Fibroblast of upper back skin (primary cell): Measurements from ENCODE around the gene ADD1.

ENCODE experiments used
- DNase-seq: peaks from one replicate; pipeline ENCODE4 v3.0.0-alpha.2; 2013

Gene ADD1

DNA sequence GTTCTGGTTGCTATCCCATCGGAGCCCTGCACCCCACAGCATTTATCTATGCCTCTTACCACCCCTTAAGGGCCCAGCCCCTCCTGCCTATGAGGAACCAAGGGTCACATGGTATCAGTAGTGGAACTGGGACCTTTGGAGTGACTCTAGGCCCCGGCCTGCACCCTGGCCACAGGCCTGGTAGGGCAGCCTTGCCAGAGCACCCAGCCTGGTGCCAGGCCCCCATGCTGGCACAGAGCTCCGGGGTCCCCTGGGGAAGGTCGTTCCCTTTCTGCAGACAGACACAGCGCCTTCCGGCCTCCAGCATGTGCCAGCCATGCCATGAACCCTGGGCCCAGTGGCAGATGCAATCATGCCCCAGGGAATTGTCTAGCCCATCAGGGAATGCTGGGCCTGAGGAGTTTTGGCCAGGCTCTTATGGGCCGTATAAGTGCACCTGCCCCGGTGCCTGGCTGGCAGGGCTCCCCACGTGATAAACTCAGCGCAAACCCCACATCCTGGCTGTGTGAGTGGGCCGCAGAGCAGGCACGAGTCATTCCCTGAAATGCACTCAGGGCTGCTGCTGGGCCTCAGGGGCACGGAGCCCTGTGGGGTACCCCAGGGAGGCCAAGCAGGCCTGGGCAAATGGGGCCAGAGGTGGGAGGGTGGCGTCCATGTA is 19.8 kb upstream of the ADD1 start:
- DNase-seq, result no peak

DNA sequence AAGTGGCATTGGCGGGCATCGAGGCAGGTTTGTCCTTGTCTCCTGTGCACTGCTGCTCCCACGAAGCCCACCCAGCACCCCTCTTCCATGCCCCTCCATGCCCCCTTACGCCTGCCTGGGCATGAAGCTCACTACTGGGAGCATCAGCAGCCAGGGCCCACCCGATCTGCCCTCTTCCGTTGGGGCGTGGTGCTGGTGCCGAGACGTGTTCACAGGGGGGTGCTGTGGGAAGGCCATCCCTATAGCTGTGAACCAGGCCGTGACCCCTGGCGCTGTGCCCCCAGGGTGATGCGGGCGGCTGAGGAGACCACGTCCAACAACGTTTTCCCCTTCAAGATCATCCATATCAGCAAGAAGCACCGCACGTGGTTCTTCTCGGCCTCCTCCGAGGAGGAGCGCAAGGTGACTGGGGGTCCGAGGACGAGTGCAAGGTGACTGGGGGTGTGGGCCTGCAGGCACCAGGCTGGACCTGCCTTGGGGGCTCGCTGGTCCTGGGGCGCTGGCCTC is 19.3 kb upstream of the ADD1 start:
- DNase-seq, result no peak

DNA sequence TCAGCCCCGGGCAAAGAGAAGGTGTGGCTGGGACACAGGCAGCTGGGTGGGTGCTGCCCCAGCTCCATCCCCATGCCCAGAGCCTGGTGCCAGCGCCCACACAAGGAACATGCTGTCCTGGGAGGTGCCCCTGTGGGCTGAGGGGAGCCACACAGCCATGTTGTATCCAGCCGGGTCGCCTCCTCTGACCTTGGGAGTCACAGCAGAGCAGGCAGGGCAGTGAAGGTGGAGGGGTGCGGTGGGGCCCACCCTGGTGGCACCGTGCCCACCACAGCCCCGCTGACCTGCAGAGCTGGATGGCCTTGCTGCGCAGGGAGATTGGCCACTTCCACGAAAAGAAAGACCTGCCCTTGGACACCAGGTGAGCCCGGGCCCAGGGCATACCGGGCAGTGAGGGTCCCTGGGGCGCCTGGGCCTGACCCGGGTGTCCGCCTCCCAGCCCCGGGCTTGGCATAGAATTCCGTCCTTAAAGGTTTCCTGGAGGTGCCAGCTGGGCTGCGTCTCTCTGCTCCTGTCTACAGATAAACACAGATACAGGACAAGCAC is 18.7 kb upstream of the ADD1 start:
- no peak for DNase-seq

DNA sequence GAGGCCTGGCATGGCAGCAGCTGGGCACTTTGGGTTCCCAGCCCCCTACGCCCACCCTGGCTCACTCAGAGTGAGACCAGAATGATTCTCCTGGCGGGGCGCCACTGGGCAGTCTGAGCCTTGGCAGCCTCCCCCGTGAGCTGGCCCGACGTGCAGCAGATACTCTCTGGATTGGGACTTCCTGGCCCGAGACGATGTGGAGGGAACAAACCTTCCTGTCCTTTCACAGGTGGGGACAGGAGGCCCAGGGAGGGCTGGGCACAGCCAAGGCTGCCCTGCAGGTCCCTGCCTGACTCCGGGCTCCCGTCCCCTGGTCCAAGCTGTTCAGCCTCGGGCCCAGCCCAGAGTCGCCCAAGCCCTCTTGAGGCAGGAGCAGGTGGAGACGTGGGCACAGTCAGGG is 17.9 kb upstream of the ADD1 start:
- DNase-seq, result no peak

DNA sequence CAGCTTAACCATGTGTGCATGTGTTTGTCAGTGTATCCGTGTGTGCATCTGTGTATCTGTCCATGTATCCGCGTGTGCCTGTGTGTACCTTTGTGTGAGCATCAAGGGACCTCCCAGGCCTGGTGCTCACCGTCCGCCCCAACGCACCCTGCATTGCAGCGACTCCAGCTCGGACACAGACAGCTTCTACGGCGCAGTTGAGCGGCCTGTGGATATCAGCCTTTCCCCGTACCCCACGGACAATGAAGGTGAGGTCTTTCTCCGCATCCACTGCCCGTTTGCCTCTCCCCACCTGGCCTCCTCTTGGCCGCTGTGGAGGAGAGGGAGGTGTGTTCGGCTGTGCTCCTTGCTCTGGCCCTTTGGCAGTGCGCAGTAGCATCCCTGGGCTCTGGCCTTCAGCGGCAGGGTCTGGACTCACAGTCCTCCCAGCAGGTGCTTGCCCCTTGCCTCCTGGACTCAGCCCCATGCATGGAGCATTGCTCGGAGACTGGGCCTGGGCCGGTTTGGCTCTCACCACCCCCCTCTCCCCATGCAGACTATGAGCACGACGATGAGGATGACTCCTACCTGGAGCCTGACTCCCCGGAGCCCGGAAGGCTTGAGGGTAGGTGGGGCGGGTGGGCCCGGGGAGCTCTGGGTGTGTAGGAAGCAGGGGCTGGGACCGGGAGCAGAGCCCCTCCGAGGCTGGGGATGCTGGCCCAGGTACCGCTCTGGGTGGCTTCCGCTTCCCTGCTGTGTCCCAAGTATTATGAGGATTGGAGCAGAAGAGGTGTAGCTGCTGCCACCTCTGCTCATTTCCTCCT is 16.4 kb upstream of the ADD1 start:
- no peak for DNase-seq

DNA sequence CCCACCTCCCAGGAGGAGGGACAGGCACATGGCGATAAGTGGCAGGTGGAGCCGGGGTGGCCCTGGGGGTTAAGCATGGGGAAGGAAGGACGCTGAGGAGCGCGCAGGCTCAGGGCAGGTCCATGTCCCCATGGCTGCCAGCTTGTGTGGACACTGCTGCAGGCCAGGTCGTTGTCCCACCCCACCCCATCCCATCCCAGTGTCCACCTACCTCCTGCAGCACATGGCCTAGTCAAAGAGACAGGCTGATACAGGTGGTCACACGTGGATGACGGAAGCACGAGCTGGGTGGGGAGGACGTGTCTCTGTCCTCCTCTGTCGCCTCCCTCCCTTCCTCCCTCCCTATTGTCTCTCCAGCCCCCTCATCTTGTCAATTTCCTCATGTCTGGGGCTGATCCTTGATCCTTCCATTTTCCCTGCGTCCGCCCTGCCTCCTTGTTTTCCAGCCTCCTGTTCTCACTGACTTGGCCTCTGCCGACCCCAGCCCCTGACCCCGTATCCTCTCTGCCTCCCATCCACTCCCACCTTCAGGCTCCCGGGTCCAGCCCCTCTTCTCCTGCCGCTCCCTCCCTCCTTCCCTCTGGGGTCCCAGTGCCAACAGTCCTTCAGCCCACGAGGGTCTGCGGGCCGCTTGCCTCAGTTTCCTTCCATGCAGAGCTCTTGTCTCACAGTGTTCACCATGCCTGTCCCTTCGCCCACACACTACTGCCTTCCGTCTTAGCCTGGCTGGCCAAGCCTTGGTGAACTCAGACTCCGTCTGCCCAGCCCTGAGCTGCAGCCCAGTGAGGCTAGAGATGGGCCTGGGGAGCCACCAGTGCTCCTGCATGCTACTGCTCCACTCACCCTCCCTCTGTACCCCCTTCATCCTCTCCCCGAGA is 15.5 kb upstream of the ADD1 start:
- no peak for DNase-seq

DNA sequence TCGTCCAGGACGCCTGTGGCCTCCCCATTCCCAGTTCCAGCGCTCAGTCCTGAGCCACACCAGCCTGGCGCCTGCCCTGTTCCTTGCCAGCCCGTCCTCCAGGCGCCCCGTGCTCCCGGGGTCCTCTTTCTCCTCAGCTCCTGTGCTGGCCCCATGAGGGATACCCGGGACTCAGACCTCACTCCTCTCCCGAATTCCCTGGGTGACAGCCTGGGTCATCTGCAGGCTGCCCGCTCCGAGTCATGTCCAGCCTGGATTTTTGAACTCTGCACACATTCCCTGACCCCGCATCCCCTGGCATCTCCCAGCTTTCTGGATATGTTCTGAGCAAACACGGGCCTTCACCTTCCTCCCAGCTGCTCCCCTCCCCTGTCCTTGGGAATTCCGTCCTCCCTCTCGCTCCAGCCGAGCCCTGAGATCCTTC is 14.9 kb upstream of the ADD1 start:
- DNase-seq, result no peak

DNA sequence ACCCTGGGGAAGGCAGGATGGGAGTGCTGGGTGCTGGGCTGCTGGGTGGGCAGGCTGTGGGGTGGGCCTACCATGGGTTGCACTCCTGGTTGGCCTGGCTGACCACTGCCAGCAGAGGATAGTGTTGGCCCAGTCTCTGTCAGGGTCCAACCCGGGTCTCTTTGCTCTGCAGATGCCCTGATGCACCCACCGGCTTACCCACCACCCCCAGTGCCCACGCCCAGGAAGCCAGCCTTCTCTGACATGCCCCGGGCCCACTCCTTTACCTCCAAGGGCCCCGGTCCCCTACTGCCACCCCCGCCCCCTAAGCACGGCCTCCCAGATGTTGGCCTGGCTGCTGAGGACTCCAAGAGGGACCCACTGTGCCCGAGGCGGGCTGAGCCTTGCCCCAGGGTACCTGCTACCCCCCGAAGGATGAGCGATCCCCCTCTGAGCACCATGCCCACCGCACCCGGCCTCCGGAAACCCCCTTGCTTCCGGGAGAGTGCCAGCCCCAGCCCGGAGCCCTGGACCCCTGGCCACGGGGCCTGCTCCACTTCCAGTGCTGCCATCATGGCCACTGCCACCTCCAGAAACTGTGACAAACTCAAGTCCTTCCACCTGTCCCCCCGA is 14.2 kb upstream of the ADD1 start:
- no peak for DNase-seq

DNA sequence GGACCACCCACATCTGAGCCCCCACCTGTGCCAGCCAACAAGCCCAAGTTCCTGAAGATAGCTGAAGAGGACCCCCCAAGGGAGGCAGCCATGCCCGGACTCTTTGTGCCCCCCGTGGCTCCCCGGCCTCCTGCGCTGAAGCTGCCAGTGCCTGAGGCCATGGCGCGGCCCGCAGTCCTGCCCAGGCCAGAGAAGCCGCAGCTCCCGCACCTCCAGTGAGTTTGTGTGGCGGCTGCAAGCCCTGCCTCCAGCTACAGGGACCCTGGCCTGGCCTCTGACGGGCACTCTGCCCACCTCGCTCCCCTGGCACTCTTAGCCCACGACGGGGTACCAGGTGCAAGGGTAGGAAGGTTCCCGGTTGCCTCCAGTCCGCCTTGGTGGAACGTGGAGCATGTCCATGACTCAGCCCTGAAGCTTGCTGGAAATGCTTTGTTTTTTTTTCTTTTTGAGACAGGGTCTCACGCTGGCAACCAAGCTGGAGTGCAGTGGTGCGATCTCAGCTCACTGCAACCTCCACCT is 13.7 kb upstream of the ADD1 start:
- no peak for DNase-seq

DNA sequence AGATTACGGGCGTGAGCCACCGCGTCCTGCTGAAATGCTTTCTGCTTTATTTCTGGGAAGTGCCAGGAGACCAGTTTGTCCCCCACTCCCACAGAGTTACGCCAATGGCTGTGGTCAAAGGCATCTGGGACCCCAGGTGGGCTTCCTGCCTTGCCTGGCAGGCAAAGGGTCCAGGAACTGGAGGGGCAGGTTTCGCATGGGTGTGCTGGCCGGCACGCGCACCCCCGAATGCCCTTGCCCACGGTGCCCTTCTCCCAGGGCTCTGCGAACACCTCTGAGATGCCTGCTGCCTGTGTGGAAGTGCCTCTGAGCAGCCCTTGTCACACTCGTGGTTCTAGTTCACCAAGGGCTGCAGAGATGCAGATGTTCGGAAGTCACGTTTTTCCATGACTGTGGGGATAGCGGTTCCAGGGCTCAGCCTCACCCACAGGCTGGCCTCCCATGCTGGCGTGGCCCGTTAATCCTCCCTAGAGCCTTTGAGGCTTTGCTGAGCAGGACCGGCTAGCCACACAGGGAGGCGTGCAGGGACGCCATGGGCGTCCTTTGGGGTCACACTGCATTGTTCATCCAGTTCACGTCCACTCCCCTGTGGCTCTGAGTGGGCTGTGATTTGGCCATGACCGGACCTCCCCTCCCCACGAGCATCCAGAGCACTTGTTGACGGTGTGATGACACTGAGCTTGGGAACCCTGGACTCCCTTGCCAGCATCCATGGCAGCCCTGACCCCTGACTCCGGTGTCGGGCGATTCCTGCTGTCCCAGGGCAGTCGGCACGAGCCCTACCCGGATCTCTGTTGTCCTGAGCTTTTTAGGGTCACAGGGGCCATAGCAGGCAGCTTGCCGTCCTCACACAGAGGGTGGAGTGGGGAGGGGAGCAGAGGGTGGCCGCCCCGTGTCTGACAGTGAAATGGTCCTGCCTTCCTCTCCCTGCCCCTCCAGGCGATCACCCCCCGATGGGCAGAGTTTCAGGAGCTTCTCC is 12.7 kb upstream of the ADD1 start:
- no peak for DNase-seq

DNA sequence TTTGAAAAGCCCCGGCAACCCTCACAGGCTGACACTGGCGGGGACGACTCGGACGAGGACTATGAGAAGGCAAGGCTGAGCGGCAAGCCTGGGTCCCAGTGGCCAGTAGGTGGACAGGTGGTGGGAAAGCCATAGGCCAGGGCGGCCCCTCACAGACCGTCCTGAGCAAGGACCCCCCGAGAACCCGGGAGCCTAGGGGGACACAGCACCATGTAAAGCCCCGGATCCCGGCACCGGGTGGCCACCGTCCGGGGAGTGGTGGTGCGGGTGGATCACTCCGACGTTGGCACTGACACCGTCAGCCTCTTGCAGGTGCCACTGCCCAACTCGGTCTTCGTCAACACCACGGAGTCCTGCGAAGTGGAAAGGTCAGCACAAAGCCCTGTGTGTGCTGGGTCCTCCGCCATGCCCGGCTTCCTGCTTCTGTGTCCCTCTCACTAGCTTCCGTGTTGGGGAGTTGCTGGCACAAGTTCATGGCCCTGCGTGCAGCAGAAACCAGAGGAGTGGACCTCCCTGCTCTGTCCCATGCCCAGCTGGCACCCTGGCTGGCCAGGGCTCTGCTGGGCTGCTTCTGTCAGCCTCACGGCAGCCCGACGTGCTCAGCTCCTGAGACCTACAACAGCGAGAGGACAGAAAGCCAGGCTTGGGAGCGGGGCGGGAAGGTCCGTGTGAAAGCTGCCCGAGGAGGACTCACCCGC is 11.9 kb upstream of the ADD1 start:
- DNase-seq, result no peak

DNA sequence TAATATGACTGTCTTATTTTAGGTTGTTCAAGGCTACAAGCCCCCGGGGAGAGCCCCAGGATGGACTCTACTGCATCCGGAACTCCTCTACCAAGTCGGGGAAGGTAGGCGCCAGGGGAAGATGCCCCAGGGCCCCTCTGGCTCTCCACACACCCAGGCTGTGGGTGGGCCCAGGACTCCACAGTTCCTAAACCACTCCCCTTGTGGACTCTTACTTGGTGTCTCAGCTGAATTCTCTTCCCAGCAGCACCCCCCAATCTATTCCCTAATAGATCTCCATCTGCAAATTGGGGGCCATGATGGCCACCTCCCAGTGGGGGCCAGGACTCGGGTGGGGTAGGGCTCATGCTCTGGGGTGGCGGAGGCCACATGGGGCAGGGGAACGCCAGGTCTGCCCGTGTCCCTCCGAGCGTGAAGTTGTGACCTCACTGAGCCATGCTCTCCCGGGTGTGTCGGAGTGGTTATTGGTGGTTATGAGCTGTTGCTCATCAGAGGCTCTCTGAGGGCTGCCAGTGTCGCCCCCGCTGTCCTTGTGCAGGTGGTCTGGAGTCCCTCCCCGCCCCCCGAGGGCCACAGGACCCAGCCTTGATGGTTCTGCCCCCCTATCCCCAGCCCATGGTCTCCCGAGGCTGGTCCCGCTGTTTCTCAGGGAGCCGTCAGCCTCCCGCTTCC is 11.2 kb upstream of the ADD1 start:
- DNase-seq, result no peak

DNA sequence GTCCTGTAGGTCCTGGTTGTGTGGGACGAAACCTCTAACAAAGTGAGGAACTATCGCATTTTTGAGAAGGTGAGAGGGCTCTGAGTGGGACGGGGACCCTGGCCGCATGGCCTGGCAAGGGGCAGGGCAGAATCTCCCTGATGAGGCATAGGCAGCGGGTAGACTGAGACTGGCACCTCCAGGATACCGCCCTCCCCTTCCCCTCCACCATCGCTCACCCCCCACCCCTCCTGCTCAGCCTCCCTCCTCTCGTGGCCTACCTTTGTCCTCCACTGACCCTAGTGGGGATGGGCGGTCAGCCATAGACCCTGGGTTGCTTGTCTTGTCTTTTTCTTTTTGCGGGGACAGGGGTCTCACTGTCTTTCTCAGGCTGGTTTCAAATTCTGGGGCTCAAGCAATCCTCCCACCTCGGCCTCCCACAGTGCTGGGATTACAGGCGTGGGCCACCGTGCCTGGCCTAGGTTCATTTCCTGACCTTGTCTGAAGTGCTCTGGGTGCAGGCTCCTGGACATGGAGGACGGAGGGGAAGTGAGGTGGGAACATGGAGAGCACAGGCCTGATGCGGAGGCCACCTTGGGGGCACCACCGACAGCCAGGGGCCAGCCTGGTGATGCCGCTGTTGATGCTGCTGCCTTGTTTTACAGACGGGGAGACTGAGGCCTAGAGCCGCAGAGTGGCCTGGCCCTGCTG is 10.5 kb upstream of the ADD1 start:
- no peak for DNase-seq

DNA sequence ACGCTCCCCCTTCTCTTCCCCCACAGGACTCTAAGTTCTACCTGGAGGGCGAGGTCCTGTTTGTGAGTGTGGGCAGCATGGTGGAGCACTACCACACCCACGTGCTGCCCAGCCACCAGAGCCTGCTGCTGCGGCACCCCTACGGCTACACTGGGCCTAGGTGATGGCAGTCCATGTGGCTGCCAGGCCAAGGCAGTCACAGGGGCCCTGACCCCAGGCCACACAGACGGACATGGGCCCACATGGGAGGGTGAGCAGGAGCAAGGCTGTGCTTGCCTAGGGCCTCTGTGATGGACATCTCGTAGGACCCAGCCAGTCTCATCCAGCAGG is 10.0 kb upstream of the ADD1 start:
- no peak for DNase-seq

DNA sequence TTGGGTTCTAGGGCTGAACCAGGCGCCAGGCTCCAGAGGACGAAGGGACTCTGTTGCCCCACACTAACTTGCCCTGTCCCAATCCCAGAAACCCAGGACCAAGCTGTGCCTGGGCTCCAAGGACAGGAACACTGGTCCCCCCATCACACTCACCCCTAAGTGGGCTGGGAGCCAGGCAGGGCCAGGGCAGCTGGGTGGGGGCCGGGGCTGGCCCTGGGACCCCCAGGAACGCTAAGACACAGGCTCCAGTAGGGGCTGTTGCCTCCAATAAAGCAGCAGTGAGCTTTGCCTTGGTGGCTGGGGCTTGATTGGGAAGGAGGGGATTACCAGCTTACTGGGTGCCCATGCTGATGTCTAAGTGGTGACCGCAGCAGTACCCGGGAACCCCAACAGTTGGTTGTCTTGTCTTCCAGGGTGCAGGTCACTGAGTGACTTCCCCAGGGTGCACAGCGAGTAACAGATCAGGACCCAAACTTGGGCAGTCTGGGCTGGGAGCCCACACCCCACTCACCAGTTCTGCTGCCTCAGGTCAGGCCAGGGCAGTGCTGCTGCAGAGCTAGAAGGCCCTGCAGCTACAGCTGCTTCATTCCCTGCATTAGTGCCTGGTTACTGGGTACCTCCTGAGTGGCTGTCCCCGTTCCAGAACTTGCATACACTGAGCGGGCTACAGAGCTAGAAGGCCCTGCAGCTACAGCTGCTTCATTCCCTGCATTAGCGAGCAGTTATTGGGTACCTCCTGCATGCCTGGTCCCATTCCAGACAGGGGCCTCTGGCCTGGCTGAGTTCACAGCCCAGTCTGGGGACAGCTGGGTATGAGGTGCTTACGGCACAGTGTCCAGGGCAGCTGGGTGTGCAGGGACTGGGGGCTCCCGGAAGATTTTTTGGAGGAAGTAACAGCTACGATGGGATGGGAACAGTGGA is 9.4 kb upstream of the ADD1 start:
- no peak for DNase-seq

DNA sequence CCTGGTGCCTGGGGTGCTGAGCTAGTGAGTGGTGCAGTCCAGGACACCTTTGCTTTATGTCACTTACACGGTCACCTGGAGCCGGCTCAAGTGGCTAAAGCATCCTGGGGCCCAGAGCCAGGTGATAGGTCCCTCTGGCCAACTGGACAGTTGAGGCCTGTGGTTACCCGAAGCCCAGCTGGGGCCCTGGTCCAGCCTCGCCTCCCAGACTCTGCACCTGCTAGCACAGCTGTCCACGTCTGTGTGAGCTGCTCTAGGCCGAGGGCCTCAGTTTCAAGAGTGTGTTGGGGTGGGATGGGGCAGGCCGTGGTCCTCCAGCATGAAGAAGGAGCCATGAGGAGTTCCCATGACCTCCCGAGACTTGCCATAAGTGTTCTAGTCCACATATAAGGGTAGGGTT is 7.7 kb upstream of the ADD1 start:
- no peak for DNase-seq

DNA sequence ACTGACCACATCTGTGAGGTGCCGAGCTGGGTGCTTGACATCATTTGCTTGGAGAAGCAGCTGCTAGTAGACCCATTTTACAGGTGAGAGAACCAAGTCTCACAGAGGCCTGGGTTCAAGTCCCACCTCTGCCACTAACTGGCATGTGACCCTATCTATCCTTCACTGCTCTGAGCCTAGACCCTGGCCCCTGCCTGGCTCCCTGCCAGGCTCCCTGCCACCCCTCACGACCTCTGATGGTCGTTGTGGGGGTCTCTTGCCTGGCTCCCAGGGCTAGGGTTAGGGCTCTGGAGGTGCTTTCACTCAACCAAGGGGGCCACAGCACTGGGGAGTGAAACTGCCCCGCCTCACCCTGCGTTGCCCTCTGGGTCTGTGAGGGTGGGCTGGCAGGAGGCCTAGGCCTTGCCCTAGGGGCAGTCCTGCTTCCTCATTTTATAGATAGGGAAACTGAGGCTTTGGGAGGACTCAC is 7.2 kb upstream of the ADD1 start:
- DNase-seq, result no peak
